MG63 (cell line): ENCODE data around the gene ZNF555. TPM values are rescaled to one million over a fixed set of nuclear protein-coding genes. Genes with fewer than 3 reads are reported as not detected.
"Not testable (repeated sequence)": the region's sequence is repeated elsewhere in the genome, so short reads cannot be mapped to it uniquely, and the experiment has no call there.

Experiments
- DNase-seq: peaks from one replicate; pipeline ENCODE4 v3.0.0-alpha.2; 2020
- H3K27me3 ChIP-seq: fragments of 250-450 bp; sonication (Bioruptor Pico); 2 replicates; pipeline ENCODE4 v1.5.1; 2020; ENCODE audit warnings: mild to moderate bottlenecking, moderate library complexity
- H3K36me3 ChIP-seq: fragments of 250-450 bp; sonication (Bioruptor Pico); 2 replicates; pipeline ENCODE4 v1.5.1; 2020; ENCODE audit warnings: mild to moderate bottlenecking, moderate library complexity
- H3K4me3 ChIP-seq: fragments of 250-450 bp; sonication (Bioruptor Pico); 2 replicates; pipeline ENCODE4 v1.5.1; 2020; ENCODE audit warnings: mild to moderate bottlenecking, moderate library complexity
- H3K9me3 ChIP-seq: fragments of 250-450 bp; sonication (Bioruptor Pico); 2 replicates; pipeline ENCODE4 v1.5.1; 2020; ENCODE audit warnings: mild to moderate bottlenecking, moderate library complexity
- total RNA-seq: library from RNA; depleted of rRNA; stranded (reverse); fragments of >200 nt; shearing (Covaris generic); gene quantifications from 2 replicates; pipeline ENCODE4 v1.2.3, GENCODE V29; 2014; ENCODE audit warnings: low replicate concordance

ZNF555 gene
- total RNA-seq, 1 experiment from 2014 or later = 0.92 TPM

GRCh38 chr19:2872175-2872574 is 30.9 kb downstream of the ZNF555 start:
- H3K27me3 ChIP-seq, H3K9me3 ChIP-seq, DNase-seq, H3K4me3 ChIP-seq, H3K36me3 ChIP-seq: not testable (repeated sequence)

GRCh38 chr19:2877398-2878331 is 36.4 kb downstream of the ZNF555 start:
- H3K36me3 ChIP-seq = no peaks in the 10 kb centered on the region
- no peaks in the 10 kb centered on the region; the same call in 1 of the 2 replicates for H3K9me3 ChIP-seq
- H3K4me3 ChIP-seq = no peak overlapping the region
- H3K27me3 ChIP-seq = no peaks in the 10 kb centered on the region
- DNase-seq = no peak

GRCh38 chr19:2883686-2884439 is 42.6 kb downstream of the ZNF555 start:
- Histone ChIP-seq H3K4me3 (no peak overlapping the region), H3K27me3 (no peaks in the 10 kb centered on the region), H3K9me3 (no peaks in the 10 kb centered on the region), H3K36me3 (no peaks in the 10 kb centered on the region)
- no peak for DNase-seq

GRCh38 chr19:2885736-2886135 is 44.5 kb downstream of the ZNF555 start:
- H3K9me3 ChIP-seq = no peaks in the 10 kb centered on the region
- no peaks in the 10 kb centered on the region for H3K27me3 ChIP-seq
- no peaks in the 10 kb centered on the region for H3K36me3 ChIP-seq
- no peak for DNase-seq
- no peak overlapping the region for H3K4me3 ChIP-seq

GRCh38 chr19:2887391-2887914 is 46.2 kb downstream of the ZNF555 start:
- Histone ChIP-seq H3K36me3 (no peaks in the 10 kb centered on the region), H3K27me3 (no peaks in the 10 kb centered on the region), H3K4me3 (no peak overlapping the region), H3K9me3 (no peaks in the 10 kb centered on the region)
- no peak for DNase-seq

- no peak overlapping the region for H3K4me3 ChIP-seq
- H3K9me3 ChIP-seq = no peaks in the 10 kb centered on the region
- no peaks in the 10 kb centered on the region for H3K27me3 ChIP-seq
- H3K36me3 ChIP-seq = no peaks in the 10 kb centered on the region
- DNase-seq = no peak
Measured at GRCh38 chr19:2888731-2889224, 47.5 kb downstream of the ZNF555 start.

GRCh38 chr19:2890531-2890930 is 49.3 kb downstream of the ZNF555 start:
- not testable (repeated sequence) for H3K36me3 ChIP-seq, H3K27me3 ChIP-seq, H3K4me3 ChIP-seq, H3K9me3 ChIP-seq, DNase-seq

GRCh38 chr19:2896694-2897093 is 55.4 kb downstream of the ZNF555 start:
- H3K9me3 ChIP-seq = no peaks in the 10 kb centered on the region
- no peaks in the 10 kb centered on the region for H3K36me3 ChIP-seq
- H3K27me3 ChIP-seq = no peaks in the 10 kb centered on the region
- DNase-seq = no peak
- no peak overlapping the region for H3K4me3 ChIP-seq

GRCh38 chr19:2900296-2901252 is 59.3 kb downstream of the ZNF555 start, which contains the start of gene ZNF57:
ZNF57 (plus strand) TSS chr19:2900928; CDS start chr19:2901046, 118 bp downstream.
- H3K36me3 ChIP-seq = no peaks in the 10 kb centered on the region
- peak within 1 kb of the TSS; percentile 79 for H3K4me3 ChIP-seq
- peak; percentile 98 for DNase-seq
- no peaks in the 10 kb centered on the region for H3K9me3 ChIP-seq
- no peaks in the 10 kb centered on the region for H3K27me3 ChIP-seq

GRCh38 chr19:2902590-2903218 is 61.4 kb downstream of the ZNF555 start:
- H3K36me3 ChIP-seq = no peaks in the 10 kb centered on the region
- H3K4me3 ChIP-seq = no peak overlapping the region
- no peaks in the 10 kb centered on the region for H3K27me3 ChIP-seq
- no peaks in the 10 kb centered on the region for H3K9me3 ChIP-seq
- DNase-seq = no peak

GRCh38 chr19:2903326-2903725 is 62.1 kb downstream of the ZNF555 start:
- not testable (repeated sequence) for H3K4me3 ChIP-seq, H3K9me3 ChIP-seq, DNase-seq, H3K27me3 ChIP-seq, H3K36me3 ChIP-seq

- Histone ChIP-seq H3K36me3 (no peaks in the 10 kb centered on the region), H3K4me3 (no peak overlapping the region), H3K9me3 (no peaks in the 10 kb centered on the region), H3K27me3 (no peaks in the 10 kb centered on the region)
- DNase-seq = no peak
Measured at GRCh38 chr19:2905918-2906519, 64.7 kb downstream of the ZNF555 start.

- Histone ChIP-seq H3K27me3 (no peaks in the 10 kb centered on the region), H3K4me3 (no peak overlapping the region), H3K36me3 (no peaks in the 10 kb centered on the region), H3K9me3 (no peaks in the 10 kb centered on the region)
- no peak for DNase-seq
Measured at GRCh38 chr19:2906631-2907195, 65.4 kb downstream of the ZNF555 start.
